GM19351 (cell line): ENCODE measurements around the gene KCNE1.
"Not testable (repeated sequence)": the region's sequence is repeated elsewhere in the genome, so short reads cannot be mapped to it uniquely, and the experiment has no call there.

Source experiments
- ATAC-seq: cut with Tn5 transposase; IDR thresholded peaks from one replicate; pipeline ENCODE4 v1.9.1; 2021; ENCODE audit warnings: mild to moderate bottlenecking, moderate library complexity; ENCODE audit not compliant: unreplicated experiment

The KCNE1 gene

GRCh38 chr21:34514576-34515115 lies 2.6 kb upstream of the KCNE1 start:
- ATAC-seq, result no peak

- no peak for ATAC-seq
Observed at GRCh38 chr21:34513129-34513675, 1.2 kb upstream of the KCNE1 start.

- ATAC-seq, result no peak
Observed at GRCh38 chr21:34511181-34511580, 829 bp downstream of the KCNE1 start.

- ATAC-seq, result peak; percentile 63
Observed at GRCh38 chr21:34510148-34511142, 1.6 kb downstream of the KCNE1 start.

- ATAC-seq, result no peak
Observed at GRCh38 chr21:34509151-34509550, 2.9 kb downstream of the KCNE1 start.

GRCh38 chr21:34504595-34504994 lies 7.4 kb downstream of the KCNE1 start:
- no peak for ATAC-seq

GRCh38 chr21:34502480-34503106 lies 9.4 kb downstream of the KCNE1 start:
- no peak for ATAC-seq

- no peak for ATAC-seq
Observed at GRCh38 chr21:34501716-34502115, 10.3 kb downstream of the KCNE1 start.

- no peak for ATAC-seq
Observed at GRCh38 chr21:34500191-34500590, 11.8 kb downstream of the KCNE1 start.

GRCh38 chr21:34499116-34499515 lies 12.9 kb downstream of the KCNE1 start:
- no peak for ATAC-seq

GRCh38 chr21:34498623-34499022 lies 13.4 kb downstream of the KCNE1 start:
- no peak for ATAC-seq

GRCh38 chr21:34483854-34484253 lies 28.2 kb downstream of the KCNE1 start:
- ATAC-seq, result not testable (repeated sequence)

- ATAC-seq, result not testable (repeated sequence)
Observed at GRCh38 chr21:34483435-34483834, 28.6 kb downstream of the KCNE1 start.

GRCh38 chr21:34467333-34467732 lies 44.7 kb downstream of the KCNE1 start:
- ATAC-seq, result not testable (repeated sequence)

GRCh38 chr21:34459426-34459825 lies 52.6 kb downstream of the KCNE1 start:
- not testable (repeated sequence) for ATAC-seq

GRCh38 chr21:34458266-34458665 lies 53.7 kb downstream of the KCNE1 start:
- ATAC-seq, result not testable (repeated sequence)

GRCh38 chr21:34456180-34456579 lies 55.8 kb downstream of the KCNE1 start:
- ATAC-seq, result not testable (repeated sequence)

- not testable (repeated sequence) for ATAC-seq
Observed at GRCh38 chr21:34455628-34456027, 56.4 kb downstream of the KCNE1 start.

GRCh38 chr21:34447018-34447417 lies 65.0 kb downstream of the KCNE1 start:
- ATAC-seq, result not testable (repeated sequence)

- ATAC-seq, result not testable (repeated sequence)
Observed at GRCh38 chr21:34443486-34443885, 68.5 kb downstream of the KCNE1 start.

GRCh38 chr21:34429710-34430109 lies 82.3 kb downstream of the KCNE1 start:
- not testable (repeated sequence) for ATAC-seq
